Measurements from ENCODE around the gene DYNC1I1.

DYNC1I1 gene

DNA sequence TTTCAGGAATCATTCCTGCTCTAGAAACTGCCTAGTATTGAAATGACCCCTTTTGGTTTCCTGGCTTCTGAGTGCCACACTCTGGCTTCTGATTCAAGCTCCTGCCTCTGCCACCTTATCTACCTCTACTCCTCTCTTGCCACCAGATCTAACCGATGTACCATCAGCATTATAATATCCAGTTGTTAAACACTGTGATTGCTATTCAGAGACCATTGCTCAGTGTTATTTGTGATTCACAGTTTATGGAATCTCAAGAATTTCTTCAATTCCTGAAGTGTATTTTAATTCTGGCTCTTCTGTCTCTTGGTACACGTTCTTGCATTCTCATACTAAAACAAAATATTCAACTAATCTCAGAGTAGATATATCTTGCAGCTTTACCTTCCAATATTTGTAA, 88.7 kb downstream of the DYNC1I1 start:
- DNase-seq (ENCODE audit: low read depth): no peak

DNA sequence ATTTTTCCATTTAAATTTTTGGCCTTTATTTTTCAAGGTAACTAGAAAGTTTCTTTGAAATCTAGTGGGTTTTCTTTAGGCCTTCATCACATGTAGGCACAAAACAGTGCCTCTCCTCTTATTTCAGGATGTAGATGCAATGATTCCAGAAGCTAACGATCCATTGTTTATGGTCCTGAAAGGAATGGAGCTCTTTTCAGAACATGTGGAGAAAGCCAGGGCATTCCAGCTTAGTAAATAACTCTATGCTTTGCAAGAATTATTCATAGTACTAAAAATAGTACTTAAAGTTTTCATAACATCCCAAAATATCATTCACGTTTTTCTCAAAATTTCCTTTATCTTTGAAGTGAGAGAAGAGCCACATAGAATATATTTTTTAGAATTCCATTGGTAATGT, 91.3 kb downstream of the DYNC1I1 start:
- no peak for DNase-seq (ENCODE audit: low read depth)

DNA sequence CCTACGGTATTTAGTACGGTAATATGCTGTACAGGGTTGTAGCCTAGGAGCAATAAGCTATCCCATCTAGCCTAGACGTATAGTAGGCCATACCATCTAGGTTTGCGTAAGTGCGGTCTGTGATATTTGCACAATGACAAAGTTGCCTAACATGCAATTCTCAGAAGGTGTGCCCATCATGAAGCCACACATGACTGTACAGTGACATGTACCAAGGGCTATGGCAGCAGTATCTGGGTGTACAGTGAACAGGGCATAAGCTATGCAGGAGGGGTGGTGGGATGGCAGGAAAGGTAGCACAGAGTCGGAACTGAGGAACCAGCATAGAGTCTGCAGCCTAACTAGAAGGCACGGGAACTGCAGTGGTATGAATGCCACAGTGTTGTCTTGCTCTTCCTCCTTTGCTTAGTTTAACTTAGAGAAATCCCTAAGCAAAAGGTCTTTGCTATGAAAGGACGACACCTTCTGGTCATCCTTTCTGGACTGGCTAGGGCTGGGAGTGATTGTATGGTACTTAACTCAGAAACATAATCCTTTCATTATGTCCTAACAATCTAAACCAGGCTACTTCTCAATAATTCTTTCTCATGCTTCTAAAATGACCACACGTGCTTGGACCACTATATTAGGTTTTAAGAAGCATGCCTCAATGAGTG, 93.5 kb downstream of the DYNC1I1 start:
- DNase-seq (ENCODE audit: low read depth): peak; percentile 42

GRCh38 chr7:95867309-95867708, 95.0 kb downstream of the DYNC1I1 start:
- no peak for DNase-seq (ENCODE audit: low read depth)

DNA sequence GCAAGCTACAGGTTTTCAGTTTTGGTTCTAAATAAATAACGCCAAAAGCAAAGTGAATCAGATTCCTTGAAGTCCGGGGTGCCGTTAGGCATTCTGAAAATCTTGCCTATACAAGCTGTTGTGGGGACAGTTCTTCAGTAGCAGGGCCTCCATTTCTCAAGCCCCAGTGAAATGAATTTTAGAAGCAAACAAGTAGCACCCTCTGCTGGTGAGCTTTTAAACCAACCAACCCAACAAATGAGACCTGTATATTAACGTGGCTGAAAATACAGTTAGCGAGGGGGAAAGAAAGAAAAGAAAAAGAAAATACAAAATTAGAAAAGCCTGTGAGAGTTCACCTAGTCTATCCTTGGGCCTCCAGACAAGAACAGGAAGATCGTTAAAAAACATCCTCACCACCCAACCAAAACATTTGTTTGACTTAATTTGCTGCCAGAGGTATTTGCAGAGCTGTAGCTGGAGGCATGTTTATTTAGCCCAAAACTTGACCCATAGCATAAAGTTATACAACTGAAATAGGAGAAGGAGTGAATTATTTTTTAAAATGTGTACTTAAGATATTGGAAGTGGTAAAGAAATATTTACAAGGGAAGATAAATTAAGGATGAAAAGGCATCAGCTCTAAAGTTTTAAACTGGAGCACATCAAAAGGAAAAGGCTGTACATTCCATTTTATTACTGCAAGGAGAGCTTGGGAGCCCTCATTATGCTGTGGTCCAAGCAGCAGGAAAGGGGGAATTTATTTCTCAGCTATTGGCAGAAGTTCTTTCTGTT, 98.9 kb downstream of the DYNC1I1 start:
- DNase-seq (ENCODE audit: low read depth): peak; percentile 34

DNA sequence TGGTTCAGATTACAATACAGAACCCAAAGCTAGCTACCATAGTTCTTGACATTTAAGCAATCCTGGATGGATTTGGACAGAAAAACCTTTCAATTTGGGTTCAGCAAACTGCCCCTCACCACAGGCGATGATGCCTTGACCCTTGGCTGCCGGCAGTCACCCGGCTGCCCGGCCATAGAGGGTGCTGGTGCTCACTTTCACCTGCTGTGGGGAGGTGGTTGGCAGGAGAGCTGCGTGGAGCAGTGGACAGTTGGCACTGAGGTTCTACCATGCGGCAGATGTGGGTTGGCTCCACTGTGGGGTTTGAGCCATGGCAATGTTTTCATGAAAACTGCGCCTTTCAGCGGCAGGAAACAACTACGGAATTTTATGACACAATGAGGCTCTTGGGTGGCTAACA, 99.5 kb downstream of the DYNC1I1 start:
- no peak for DNase-seq (ENCODE audit: low read depth)

- no peak for DNase-seq (ENCODE audit: low read depth)
These were observed 101.8 kb downstream of the DYNC1I1 start for GRCh38 chr7:95874129-95874528.

DNA sequence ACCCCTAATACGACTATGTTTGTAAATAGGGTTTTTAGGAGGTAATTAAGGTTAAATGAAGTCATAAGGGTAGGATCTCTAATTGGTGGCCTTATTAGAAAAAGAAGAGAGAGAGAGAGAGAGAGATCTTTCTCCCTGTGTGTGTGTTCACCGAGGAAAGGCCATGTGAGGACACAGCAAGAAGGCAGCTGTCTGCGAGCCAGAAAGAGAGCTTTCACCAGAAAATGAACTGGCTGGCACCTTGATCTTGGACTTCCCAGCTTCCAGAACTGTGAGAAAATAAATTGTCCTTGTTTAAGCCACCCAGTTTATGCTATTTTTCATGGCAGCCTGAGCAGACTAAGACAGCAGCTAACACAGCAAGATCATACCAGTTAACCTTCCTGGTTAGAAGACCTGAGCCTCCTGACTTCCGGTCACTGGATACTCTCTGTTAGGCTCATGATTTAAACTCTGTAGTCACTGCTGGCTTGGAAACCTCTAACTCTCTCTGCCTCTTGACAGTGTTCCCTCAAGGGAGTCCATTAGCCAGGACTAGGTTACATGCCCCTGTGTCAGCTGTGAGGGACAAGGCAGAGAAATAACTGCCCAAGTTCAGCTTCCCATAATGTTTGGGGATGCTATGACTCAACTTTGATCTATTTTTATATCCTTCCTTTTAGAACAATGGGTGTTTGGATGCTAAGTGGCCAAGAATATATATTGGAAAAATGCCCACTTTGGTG, 102.3 kb downstream of the DYNC1I1 start:
- no peak for DNase-seq (ENCODE audit: low read depth)

GRCh38 chr7:95875519-95875918, 103.2 kb downstream of the DYNC1I1 start:
- no peak for DNase-seq (ENCODE audit: low read depth)

DNA sequence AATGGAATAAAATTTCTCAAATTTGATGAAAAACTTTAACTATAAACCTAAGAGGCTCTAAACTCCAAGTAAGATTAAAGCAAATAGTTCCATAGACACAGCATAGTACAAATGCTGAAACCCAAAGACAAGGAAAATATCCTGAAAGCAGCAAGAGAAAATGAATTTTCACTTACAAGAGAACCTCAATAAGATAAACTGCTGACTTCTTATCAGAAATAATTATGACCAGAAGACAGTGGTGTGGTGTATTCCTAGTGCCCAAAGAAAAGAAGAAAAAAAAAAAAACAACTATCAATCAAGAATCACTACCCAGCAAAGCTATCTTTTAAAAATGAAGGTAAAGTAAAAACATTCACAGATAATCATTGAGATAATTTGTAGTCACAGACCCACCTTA, 106.3 kb downstream of the DYNC1I1 start:
- DNase-seq (ENCODE audit: low read depth): no peak

DNA sequence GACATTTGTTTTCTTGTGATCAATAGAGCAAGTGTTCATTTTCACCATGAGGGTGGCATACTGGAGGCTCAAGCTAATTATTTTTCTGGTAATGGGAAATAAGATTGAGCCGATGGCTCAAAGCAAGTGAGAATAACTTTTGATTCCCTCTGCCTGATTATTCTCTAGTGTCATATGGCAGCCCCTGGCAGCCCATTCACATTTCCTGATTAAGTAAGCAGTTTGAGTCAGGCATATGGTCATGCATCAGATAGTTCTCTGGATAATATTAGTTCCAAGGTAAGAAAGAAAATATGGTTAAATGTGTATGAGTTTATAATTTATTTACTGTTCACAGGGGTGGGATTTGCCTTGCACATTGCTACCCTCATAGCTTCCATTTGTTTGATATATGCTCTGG, 109.2 kb downstream of the DYNC1I1 start:
- no peak for DNase-seq (ENCODE audit: low read depth)

DNA sequence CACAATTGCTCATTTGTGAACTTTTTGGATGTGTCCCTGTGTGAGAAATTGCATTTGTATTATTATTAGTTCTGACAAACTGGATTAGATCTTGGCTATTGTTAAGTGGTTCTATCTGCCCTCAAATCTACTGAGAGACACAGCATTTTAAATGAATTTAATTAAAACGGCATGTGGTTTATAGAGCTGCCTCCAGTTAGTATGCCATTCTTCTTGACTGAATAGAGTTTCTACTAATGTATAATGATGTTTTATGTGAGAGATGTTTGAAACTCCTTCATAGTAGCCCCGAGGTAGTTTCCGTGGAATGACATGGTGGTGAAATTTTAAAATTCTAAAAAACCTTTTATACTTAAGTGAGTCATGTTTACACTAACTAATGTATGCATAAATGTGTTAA, 110.9 kb downstream of the DYNC1I1 start:
- DNase-seq (ENCODE audit: low read depth): no peak

DNA sequence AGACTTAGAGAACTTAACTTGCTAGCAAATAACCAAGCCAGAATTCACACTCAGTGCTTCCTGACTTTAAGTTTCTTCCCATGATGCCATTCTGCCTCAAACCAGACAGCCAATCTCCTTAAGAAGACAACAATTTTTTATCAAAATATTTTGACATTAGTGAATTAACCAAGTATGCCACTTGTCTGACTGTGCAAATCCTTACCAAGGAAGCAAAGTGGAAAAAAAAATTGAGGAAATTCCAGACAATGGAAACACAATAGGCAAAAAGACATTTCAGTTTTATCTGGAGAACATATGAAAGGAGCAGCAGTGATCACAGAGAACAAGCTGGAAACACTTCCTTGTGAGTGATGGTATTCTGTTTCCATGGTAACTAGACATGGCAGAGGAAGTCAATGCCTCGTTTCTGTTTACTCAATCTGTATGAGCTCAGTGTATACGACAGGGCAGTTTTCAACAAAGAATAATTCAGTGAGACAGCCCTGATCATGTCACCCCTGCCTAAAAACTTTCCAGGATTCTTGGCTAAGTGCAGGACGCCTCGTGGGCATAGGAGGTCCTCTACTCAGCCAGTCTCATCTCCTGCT, 114.2 kb downstream of the DYNC1I1 start:
- DNase-seq (ENCODE audit: low read depth): no peak

- DNase-seq (ENCODE audit: low read depth): no peak
These were observed 121.1 kb downstream of the DYNC1I1 start for GRCh38 chr7:95893484-95893883.

DNA sequence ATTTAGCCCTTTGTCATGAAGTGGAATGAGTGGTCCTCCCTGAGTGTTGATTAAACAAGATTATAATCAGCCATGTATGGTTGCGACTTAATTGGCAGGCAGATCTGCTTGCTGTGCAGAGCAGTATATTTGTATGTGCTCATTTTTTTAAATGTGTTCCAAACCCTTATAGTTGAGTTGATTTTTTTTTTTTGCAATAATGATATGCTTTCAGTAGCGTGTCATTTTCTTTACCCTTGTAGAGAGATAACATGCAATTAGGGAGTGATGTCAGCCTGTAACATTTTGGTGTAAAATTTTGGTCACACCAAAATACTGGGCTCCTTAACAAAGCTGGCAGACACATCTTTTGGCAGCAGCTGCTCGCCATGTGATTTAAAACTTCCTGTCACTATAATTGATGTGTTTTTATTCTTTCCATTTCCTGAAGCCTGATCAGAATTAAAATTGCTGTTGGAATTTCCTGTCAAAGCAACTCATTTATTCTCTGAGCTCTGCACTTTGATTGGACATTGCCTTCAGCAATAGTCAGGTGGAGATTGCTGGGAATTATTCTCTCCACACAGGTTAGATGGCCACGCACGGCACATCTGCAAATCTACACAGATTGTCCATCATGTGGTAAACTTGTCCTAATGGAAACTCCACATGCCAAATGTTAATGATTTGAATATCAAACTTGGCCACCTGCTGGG, 125.3 kb downstream of the DYNC1I1 start:
- no peak for DNase-seq (ENCODE audit: low read depth)

DNA sequence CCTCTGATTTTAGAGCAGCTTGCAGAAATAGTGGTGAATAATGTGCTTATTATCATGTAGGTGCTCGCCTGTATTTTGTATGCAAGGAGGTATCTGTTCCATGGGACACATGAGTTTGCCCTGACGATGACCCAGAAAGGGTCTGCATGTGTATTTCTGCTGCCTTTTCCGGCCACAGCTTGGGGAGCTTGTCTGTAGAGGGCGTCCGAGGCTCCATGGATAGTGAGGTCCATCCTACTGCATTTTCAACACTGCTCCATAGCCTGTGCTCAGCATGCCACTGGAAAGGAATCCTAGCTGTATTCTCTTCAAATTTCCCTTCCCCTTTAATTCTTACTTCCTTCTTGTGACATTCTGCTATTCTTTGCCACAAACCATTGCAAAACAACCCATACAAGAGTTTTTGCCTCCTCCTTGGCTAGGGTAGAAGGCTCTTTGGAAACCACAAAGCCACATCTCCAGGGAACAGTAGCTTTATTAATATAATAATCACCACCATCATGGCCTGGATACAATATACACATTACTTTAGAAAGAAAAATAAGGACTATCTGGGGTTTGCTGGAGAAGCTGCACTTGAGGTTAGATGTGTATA, 127.7 kb downstream of the DYNC1I1 start:
- DNase-seq (ENCODE audit: low read depth): no peak

GRCh38 chr7:95901006-95901405, 128.7 kb downstream of the DYNC1I1 start:
- no peak for DNase-seq (ENCODE audit: low read depth)

DNA sequence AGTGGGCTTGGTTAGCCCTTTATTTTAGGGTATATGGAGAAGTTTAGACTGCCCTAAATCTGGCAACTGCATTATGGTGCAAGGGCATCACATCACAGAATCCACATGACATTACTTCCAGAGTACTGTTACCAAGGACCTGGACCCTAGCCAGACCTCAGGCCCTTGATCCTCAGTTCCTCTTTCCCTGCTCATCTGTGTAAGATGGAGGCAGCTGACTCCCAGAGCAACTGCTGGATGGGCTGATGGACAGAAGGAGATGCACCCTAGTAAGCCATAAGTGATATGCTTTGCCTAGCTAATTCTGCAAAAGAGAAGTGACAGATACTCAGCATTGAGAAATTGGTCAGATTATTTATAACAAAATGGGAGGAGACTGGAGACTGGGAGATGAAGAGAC, 131.7 kb downstream of the DYNC1I1 start:
- DNase-seq (ENCODE audit: low read depth): no peak

DNA sequence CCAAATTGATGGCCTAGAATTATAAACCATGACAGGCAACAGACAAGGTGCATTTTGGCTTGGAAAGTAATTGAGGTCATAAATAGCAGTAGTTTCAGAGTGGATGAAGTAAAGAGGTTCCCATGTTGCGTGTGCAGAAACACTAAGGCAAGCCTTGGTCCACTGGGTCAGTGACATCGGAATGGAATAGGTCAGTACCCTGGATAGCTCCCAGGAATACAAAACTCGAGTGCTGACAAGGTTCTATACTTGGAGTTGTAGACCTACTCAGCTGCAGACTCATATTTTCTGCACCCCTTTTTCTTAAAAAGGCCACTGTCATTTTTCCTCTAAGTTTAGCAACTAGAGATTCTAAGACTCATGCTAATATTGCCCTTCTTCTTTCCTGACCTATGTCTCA, 132.8 kb downstream of the DYNC1I1 start:
- no peak for DNase-seq (ENCODE audit: low read depth)

- no peak for DNase-seq (ENCODE audit: low read depth)
These were observed 134.5 kb downstream of the DYNC1I1 start for GRCh38 chr7:95906851-95907250.

DNA sequence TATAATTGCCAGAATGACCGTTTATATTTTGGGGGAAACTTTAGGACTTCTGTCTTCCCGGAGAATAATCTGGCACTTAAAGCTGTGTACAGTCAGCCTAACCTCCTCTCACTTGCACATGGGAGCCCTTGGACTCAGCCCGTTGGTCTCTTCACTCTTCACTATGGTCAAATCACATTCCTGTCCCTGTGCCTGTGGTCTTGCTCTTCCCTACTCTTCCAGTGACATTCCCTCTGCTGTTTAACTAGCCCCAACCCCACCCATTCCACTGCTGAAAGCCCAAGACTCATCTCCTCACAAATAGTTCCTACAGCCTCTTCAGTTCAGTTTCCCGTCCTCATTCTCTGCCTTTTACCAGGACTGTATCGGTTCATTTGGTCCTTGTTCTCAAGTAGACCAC, 135.0 kb downstream of the DYNC1I1 start:
- no peak for DNase-seq (ENCODE audit: low read depth)

DNA sequence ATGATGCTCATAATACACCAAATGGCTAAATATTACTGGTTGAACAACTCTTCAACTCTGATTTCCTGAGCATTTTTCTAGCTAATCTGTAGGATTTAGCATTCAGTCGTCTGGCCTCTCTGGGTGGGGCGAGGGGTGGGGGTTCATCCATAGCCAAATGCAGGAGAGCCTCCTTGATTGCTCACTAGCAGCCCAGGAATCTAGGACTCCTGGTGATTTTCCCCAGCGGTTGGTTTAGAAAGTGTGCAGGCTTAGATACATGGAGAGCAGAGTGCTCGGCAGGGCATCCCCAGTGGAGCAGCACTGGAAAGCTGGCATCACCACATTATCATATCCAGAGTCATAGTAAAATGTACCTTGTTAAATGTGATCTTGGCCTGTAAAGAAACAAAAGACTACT, 136.1 kb downstream of the DYNC1I1 start:
- no peak for DNase-seq (ENCODE audit: low read depth)

Measured in fibroblast of gingiva (primary cell).